Measurements from ENCODE around the gene DACT2.

DACT2 gene

DNA sequence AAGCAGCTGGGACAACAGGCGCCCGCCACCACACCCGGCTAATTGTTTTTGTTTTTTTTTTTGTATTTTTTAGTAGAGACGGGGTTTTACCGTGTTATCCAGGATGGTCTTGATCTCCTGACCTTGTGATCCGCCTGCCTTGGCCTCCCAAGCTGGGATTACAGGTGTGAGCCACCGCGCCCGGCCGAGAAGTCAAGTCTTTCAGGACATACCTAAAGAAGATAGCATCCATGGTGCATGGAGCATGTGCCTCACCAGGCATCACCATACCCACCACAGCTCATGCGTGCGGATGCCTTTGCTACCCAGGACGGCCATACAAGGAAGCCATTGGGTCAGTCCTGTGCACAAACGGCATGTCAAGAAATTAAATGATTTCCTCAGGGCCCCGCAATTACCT is 60.8 kb downstream of the DACT2 start:
- no peak for DNase-seq (ENCODE audit: low read depth)
- TF ChIP-seq, protein P1, sequence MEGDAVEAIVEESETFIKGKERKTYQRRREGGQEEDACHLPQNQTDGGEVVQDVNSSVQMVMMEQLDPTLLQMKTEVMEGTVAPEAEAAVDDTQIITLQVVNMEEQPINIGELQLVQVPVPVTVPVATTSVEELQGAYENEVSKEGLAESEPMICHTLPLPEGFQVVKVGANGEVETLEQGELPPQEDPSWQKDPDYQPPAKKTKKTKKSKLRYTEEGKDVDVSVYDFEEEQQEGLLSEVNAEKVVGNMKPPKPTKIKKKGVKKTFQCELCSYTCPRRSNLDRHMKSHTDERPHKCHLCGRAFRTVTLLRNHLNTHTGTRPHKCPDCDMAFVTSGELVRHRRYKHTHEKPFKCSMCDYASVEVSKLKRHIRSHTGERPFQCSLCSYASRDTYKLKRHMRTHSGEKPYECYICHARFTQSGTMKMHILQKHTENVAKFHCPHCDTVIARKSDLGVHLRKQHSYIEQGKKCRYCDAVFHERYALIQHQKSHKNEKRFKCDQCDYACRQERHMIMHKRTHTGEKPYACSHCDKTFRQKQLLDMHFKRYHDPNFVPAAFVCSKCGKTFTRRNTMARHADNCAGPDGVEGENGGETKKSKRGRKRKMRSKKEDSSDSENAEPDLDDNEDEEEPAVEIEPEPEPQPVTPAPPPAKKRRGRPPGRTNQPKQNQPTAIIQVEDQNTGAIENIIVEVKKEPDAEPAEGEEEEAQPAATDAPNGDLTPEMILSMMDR (IDR thresholded peaks at IDR 0.05; ENCODE audit: control insufficient read depth, extremely low read depth, insufficient read depth) = no peak
- no peak overlapping the region for H3K4me3 ChIP-seq (ENCODE audit: low read depth, low read length)

DNA sequence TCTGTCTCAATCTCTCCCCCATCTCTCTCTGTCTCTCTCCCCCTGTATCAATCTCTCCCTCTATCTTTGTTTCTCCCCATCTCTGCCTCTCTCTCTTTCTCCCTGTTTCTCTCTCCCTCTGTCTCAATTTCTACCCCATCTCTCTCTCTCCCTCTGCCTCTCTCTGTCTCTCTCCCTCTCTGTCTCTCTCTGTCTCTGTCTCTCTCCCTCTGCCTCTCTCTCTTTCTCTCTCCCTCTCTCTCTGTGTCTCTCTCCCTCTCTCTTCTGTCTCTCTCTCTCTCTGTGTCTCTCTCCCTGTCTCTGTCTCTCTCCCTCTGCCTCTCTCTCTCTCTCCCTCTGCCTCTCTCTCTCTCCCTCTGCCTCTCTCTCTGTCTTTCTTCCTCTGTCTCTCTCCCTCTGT is 62.6 kb downstream of the DACT2 start:
- no peak for DNase-seq (ENCODE audit: low read depth)
- H3K4me3 ChIP-seq (ENCODE audit: low read depth, low read length) = no peak overlapping the region
- TF ChIP-seq, protein P1 (IDR thresholded peaks at IDR 0.05; ENCODE audit: control insufficient read depth, extremely low read depth, insufficient read depth) = no peak

All from LNCaP clone FGC (cell line).